ENCODE measurements around the gene EVA1A.

EVA1A gene

GRCh38 chr2:75518638-75519465, 41.9 kb downstream of the EVA1A start:
- H3K9ac ChIP-seq (ENCODE audit: low read length): no peak overlapping the region
- H3K4me3 ChIP-seq (ENCODE audit: low read length): no peak overlapping the region
- H3K27ac ChIP-seq (ENCODE audit: low read length): no peak overlapping the region
- no peaks in the 10 kb centered on the region for H3K36me3 ChIP-seq (ENCODE audit: control insufficient read depth, low read depth, low read length)
- no peaks in the 10 kb centered on the region for H3K4me1 ChIP-seq (ENCODE audit: control insufficient read depth, low read depth, low read length)
- H3K27me3 ChIP-seq (ENCODE audit: control insufficient read depth, insufficient read depth, low read length): no peaks in the 10 kb centered on the region
- H3K9me3 ChIP-seq (ENCODE audit: control insufficient read depth, low read depth, low read length): no peaks in the 10 kb centered on the region

- Histone ChIP-seq H3K4me3 (ENCODE audit: low read length) (no peak overlapping the region), H3K27ac (ENCODE audit: low read length) (no peak overlapping the region), H3K27me3 (ENCODE audit: control insufficient read depth, insufficient read depth, low read length) (no peaks in the 10 kb centered on the region), H3K9me3 (ENCODE audit: control insufficient read depth, low read depth, low read length) (peaks cover 4% of the 10 kb centered on the region), H3K9ac (ENCODE audit: low read length) (no peak overlapping the region), H3K4me1 (ENCODE audit: control insufficient read depth, low read depth, low read length) (no peaks in the 10 kb centered on the region), H3K36me3 (ENCODE audit: control insufficient read depth, low read depth, low read length) (no peaks in the 10 kb centered on the region)
These were observed 43.0 kb downstream of the EVA1A start for GRCh38 chr2:75517547-75518230.

- no peaks in the 10 kb centered on the region for H3K27me3 ChIP-seq (ENCODE audit: control insufficient read depth, insufficient read depth, low read length)
- H3K9ac ChIP-seq (ENCODE audit: low read length): no peak overlapping the region
- peaks cover 4% of the 10 kb centered on the region for H3K9me3 ChIP-seq (ENCODE audit: control insufficient read depth, low read depth, low read length)
- no peaks in the 10 kb centered on the region for H3K4me1 ChIP-seq (ENCODE audit: control insufficient read depth, low read depth, low read length)
- no peaks in the 10 kb centered on the region for H3K36me3 ChIP-seq (ENCODE audit: control insufficient read depth, low read depth, low read length)
- H3K4me3 ChIP-seq (ENCODE audit: low read length): no peak overlapping the region
- no peak overlapping the region for H3K27ac ChIP-seq (ENCODE audit: low read length)
These were observed 44.1 kb downstream of the EVA1A start for GRCh38 chr2:75516378-75517360.

GRCh38 chr2:75515584-75516368, 45.0 kb downstream of the EVA1A start:
- no peak overlapping the region for H3K4me3 ChIP-seq (ENCODE audit: low read length)
- H3K27ac ChIP-seq (ENCODE audit: low read length): no peak overlapping the region

GRCh38 chr2:75513616-75514170, 47.0 kb downstream of the EVA1A start:
- Histone ChIP-seq H3K4me1 (ENCODE audit: control insufficient read depth, low read depth, low read length) (no peaks in the 10 kb centered on the region), H3K36me3 (ENCODE audit: control insufficient read depth, low read depth, low read length) (no peaks in the 10 kb centered on the region), H3K4me3 (ENCODE audit: low read length) (no peak overlapping the region), H3K9me3 (ENCODE audit: control insufficient read depth, low read depth, low read length) (peaks cover 9% of the 10 kb centered on the region), H3K27ac (ENCODE audit: low read length) (no peak overlapping the region), H3K9ac (ENCODE audit: low read length) (no peak overlapping the region), H3K27me3 (ENCODE audit: control insufficient read depth, insufficient read depth, low read length) (no peaks in the 10 kb centered on the region)

More at GRCh38 chr2:75515584-75516368, 45.0 kb downstream of the EVA1A start:
- H3K9ac ChIP-seq (ENCODE audit: low read length): no peak overlapping the region
- peaks cover 4% of the 10 kb centered on the region for H3K9me3 ChIP-seq (ENCODE audit: control insufficient read depth, low read depth, low read length)
- no peaks in the 10 kb centered on the region for H3K27me3 ChIP-seq (ENCODE audit: control insufficient read depth, insufficient read depth, low read length)
- H3K4me1 ChIP-seq (ENCODE audit: control insufficient read depth, low read depth, low read length): no peaks in the 10 kb centered on the region
- H3K36me3 ChIP-seq (ENCODE audit: control insufficient read depth, low read depth, low read length): no peaks in the 10 kb centered on the region

GRCh38 chr2:75512455-75513212, 48.1 kb downstream of the EVA1A start:
- Histone ChIP-seq H3K36me3 (ENCODE audit: control insufficient read depth, low read depth, low read length) (no peaks in the 10 kb centered on the region), H3K9me3 (ENCODE audit: control insufficient read depth, low read depth, low read length) (peaks cover 9% of the 10 kb centered on the region), H3K27me3 (ENCODE audit: control insufficient read depth, insufficient read depth, low read length) (no peaks in the 10 kb centered on the region), H3K9ac (ENCODE audit: low read length) (no peak overlapping the region), H3K4me3 (ENCODE audit: low read length) (no peak overlapping the region), H3K4me1 (ENCODE audit: control insufficient read depth, low read depth, low read length) (no peaks in the 10 kb centered on the region), H3K27ac (ENCODE audit: low read length) (no peak overlapping the region)

GRCh38 chr2:75506101-75506697, 54.5 kb downstream of the EVA1A start:
- H3K27me3 ChIP-seq (ENCODE audit: control insufficient read depth, insufficient read depth, low read length): no peaks in the 10 kb centered on the region
- H3K9ac ChIP-seq (ENCODE audit: low read length): no peak overlapping the region
- H3K36me3 ChIP-seq (ENCODE audit: control insufficient read depth, low read depth, low read length): no peaks in the 10 kb centered on the region
- no peak overlapping the region for H3K4me3 ChIP-seq (ENCODE audit: low read length)
- H3K27ac ChIP-seq (ENCODE audit: low read length): no peak overlapping the region
- H3K9me3 ChIP-seq (ENCODE audit: control insufficient read depth, low read depth, low read length): peaks cover 6% of the 10 kb centered on the region
- no peaks in the 10 kb centered on the region for H3K4me1 ChIP-seq (ENCODE audit: control insufficient read depth, low read depth, low read length)

GRCh38 chr2:75505012-75505411, 55.7 kb downstream of the EVA1A start:
- no peak overlapping the region for H3K4me3 ChIP-seq (ENCODE audit: low read length)
- H3K36me3 ChIP-seq (ENCODE audit: control insufficient read depth, low read depth, low read length): no peaks in the 10 kb centered on the region

GRCh38 chr2:75503048-75503607, 57.6 kb downstream of the EVA1A start:
- no peaks in the 10 kb centered on the region for H3K4me1 ChIP-seq (ENCODE audit: control insufficient read depth, low read depth, low read length)
- no peak overlapping the region for H3K4me3 ChIP-seq (ENCODE audit: low read length)
- no peaks in the 10 kb centered on the region for H3K27me3 ChIP-seq (ENCODE audit: control insufficient read depth, insufficient read depth, low read length)
- H3K9me3 ChIP-seq (ENCODE audit: control insufficient read depth, low read depth, low read length): no peaks in the 10 kb centered on the region
- no peak overlapping the region for H3K9ac ChIP-seq (ENCODE audit: low read length)
- H3K27ac ChIP-seq (ENCODE audit: low read length): no peak overlapping the region
- H3K36me3 ChIP-seq (ENCODE audit: control insufficient read depth, low read depth, low read length): no peaks in the 10 kb centered on the region

More at GRCh38 chr2:75505012-75505411, 55.7 kb downstream of the EVA1A start:
- H3K9ac ChIP-seq (ENCODE audit: low read length): no peak overlapping the region
- peaks cover 6% of the 10 kb centered on the region for H3K9me3 ChIP-seq (ENCODE audit: control insufficient read depth, low read depth, low read length)
- no peak overlapping the region for H3K27ac ChIP-seq (ENCODE audit: low read length)
- no peaks in the 10 kb centered on the region for H3K27me3 ChIP-seq (ENCODE audit: control insufficient read depth, insufficient read depth, low read length)
- H3K4me1 ChIP-seq (ENCODE audit: control insufficient read depth, low read depth, low read length): no peaks in the 10 kb centered on the region
